Parathyroid adenoma (tissue), 2 donors: ENCODE data around the gene PPP1CC.
"Not testable (repeated sequence)": the region's sequence is repeated elsewhere in the genome, so short reads cannot be mapped to it uniquely, and the experiment has no call there.

Experiments used
- H2AFZ ChIP-seq: fragments of 300-600 bp; sonication (generic); one replicate; pipeline ENCODE4 v1.7.0; 2017; ENCODE audit warnings: antibody characterized with exemption, mild to moderate bottlenecking
- H3K27ac ChIP-seq: fragments of 300-600 bp; sonication (generic); one replicate; pipeline ENCODE4 v1.7.0; 2017
- H3K27me3 ChIP-seq: fragments of 300-600 bp; sonication (generic); one replicate; pipeline ENCODE4 v1.7.0; 2017; ENCODE audit warnings: low read length; ENCODE audit not compliant: control insufficient read depth, insufficient read depth
- H3K36me3 ChIP-seq: fragments of 300-600 bp; sonication (generic); one replicate; pipeline ENCODE4 v1.7.0; 2017; ENCODE audit warnings: low read length; ENCODE audit not compliant: control insufficient read depth, insufficient read depth
- H3K4me1 ChIP-seq: fragments of 300-600 bp; sonication (generic); one replicate; pipeline ENCODE4 v1.7.0; 2017; ENCODE audit warnings: control low read depth
- H3K4me2 ChIP-seq: fragments of 300-600 bp; sonication (generic); one replicate; pipeline ENCODE4 v1.7.0; 2017; ENCODE audit warnings: low read length
- H3K4me3 ChIP-seq: fragments of 300-600 bp; sonication (generic); one replicate; pipeline ENCODE4 v1.7.0; 2017; ENCODE audit warnings: low read depth, low read length
- H3K79me2 ChIP-seq: fragments of 300-600 bp; sonication (generic); one replicate; pipeline ENCODE4 v1.7.0; 2017; ENCODE audit warnings: control low read depth
- H3K9ac ChIP-seq: fragments of 300-600 bp; sonication (generic); one replicate; pipeline ENCODE4 v1.7.0; 2017; ENCODE audit warnings: mild to moderate bottlenecking
- H3K9me3 ChIP-seq: fragments of 300-600 bp; sonication (generic); one replicate; pipeline ENCODE4 v1.7.0; 2017; ENCODE audit warnings: low read length; ENCODE audit not compliant: control insufficient read depth
- TF ChIP-seq, protein P1 (sequence below): fragments of 300-600 bp; sonication (generic); IDR thresholded peaks from one replicate; pipeline ENCODE4 v1.7.0; 2017; ENCODE audit warnings: antibody characterized with exemption, mild to moderate bottlenecking
- donor health status: primary hyperparathyroidism.

PPP1CC gene

DNA sequence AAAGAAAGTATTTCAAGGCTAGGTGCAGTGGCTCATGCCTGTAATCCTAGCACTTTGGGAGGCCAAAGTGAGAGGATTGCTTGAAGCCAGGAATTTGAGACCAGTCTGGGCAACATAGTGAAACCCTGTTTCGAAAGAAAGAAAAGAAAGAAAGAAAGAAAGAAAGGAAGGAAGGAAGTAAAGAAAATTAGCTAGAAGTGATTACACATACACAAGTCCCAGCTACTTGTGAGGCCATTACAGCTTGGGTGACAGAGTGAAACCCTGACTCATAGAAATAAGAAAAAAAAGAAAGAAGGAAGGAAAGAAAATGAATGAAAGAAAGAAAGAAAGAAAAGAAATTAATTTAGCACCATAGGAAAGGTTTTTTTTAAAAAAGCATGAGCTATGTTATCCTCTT is 33.3 kb upstream of the PPP1CC start:
- no peak overlapping the region for H3K27ac ChIP-seq
- H3K36me3 ChIP-seq, result no peaks in the 10 kb centered on the region
- no peaks in the 10 kb centered on the region for H3K9me3 ChIP-seq
- TF ChIP-seq, protein P1, sequence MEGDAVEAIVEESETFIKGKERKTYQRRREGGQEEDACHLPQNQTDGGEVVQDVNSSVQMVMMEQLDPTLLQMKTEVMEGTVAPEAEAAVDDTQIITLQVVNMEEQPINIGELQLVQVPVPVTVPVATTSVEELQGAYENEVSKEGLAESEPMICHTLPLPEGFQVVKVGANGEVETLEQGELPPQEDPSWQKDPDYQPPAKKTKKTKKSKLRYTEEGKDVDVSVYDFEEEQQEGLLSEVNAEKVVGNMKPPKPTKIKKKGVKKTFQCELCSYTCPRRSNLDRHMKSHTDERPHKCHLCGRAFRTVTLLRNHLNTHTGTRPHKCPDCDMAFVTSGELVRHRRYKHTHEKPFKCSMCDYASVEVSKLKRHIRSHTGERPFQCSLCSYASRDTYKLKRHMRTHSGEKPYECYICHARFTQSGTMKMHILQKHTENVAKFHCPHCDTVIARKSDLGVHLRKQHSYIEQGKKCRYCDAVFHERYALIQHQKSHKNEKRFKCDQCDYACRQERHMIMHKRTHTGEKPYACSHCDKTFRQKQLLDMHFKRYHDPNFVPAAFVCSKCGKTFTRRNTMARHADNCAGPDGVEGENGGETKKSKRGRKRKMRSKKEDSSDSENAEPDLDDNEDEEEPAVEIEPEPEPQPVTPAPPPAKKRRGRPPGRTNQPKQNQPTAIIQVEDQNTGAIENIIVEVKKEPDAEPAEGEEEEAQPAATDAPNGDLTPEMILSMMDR, result no peak
- no peaks in the 10 kb centered on the region for H3K4me1 ChIP-seq
- H3K4me3 ChIP-seq, result no peak overlapping the region
- no peak overlapping the region for H3K4me2 ChIP-seq
- no peak overlapping the region for H3K9ac ChIP-seq
- H3K79me2 ChIP-seq, result no peaks in the 10 kb centered on the region
- no peaks in the 10 kb centered on the region for H3K27me3 ChIP-seq
- no peak overlapping the region for H2AFZ ChIP-seq

DNA sequence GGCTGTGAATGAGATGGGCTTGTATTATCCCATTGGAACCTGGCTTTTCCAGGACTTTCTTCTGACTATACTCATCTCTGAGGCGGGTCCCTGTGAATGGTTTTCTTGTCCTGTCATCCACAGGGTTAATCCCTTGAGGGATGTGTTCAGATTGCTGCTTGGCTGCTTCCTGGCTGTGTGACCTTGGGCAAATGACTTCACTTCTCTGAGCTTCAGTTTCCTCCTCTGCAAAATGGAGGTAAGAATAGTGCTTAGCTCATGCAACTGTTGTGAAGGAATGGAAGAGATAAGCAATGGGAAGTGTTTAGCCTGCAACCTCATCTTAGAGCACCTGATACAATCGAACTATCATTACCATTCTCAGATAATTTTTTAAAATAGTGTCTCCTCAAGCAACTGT is 32.1 kb upstream of the PPP1CC start:
- H3K4me2 ChIP-seq, result no peak overlapping the region
- no peaks in the 10 kb centered on the region for H3K9me3 ChIP-seq
- no peaks in the 10 kb centered on the region for H3K79me2 ChIP-seq
- TF ChIP-seq, protein P1, result no peak
- H3K27ac ChIP-seq, result no peak overlapping the region
- no peak overlapping the region for H3K4me3 ChIP-seq
- H3K27me3 ChIP-seq, result no peaks in the 10 kb centered on the region
- H2AFZ ChIP-seq, result no peak overlapping the region
- no peaks in the 10 kb centered on the region for H3K4me1 ChIP-seq
- H3K36me3 ChIP-seq, result no peaks in the 10 kb centered on the region
- H3K9ac ChIP-seq, result no peak overlapping the region

DNA sequence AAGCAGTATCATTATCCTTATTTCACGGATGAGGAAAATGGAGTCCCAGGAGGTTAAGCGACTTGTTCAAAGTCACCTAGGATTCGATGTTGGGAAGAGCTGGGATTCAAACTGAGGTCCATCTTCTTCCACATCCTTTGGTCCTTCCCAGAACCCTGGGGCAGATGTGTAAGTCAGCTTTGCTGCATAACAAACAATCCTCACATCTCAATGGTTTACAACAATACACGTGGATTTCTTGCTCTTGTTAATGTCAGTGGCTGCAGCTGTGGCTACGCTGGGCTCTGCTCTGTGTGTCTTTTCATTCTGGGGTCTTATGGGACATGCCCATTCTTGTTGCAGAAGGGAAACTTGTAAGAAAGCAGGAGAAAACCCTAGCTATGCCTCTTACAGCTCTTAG is 26.3 kb upstream of the PPP1CC start:
- Histone ChIP-seq H3K4me3 (no peak overlapping the region), H3K9me3 (no peaks in the 10 kb centered on the region), H3K4me2 (no peak overlapping the region), H3K9ac (no peak overlapping the region), H3K4me1 (no peaks in the 10 kb centered on the region), H3K36me3 (no peaks in the 10 kb centered on the region), H2AFZ (no peak overlapping the region), H3K79me2 (no peaks in the 10 kb centered on the region), H3K27ac (no peak overlapping the region), H3K27me3 (no peaks in the 10 kb centered on the region)
- TF ChIP-seq, protein P1, result no peak

DNA sequence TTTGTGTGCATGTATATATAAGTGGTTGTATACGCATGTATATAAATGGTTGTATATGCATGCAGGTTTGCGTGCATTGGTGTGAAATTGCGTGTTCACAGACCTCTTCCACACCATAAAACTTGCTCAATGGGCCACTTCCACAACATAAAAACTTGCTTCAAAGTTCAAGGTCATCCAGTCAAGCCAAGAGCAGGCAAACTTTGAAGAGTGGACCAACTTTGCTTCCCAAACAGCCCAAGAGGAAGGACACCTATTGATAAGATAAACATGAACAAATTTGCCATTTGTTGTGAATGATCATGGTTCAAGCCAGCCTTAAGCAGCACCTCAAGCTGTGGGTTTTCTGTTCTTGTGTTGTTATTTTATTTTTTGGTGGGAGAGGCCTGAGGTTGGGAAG is 25.2 kb upstream of the PPP1CC start:
- Histone ChIP-seq H3K4me3 (no peak overlapping the region), H3K27ac (no peak overlapping the region), H3K79me2 (no peaks in the 10 kb centered on the region), H3K4me1 (no peaks in the 10 kb centered on the region), H3K27me3 (no peaks in the 10 kb centered on the region), H2AFZ (no peak overlapping the region), H3K9me3 (no peaks in the 10 kb centered on the region), H3K36me3 (no peaks in the 10 kb centered on the region), H3K4me2 (no peak overlapping the region), H3K9ac (no peak overlapping the region)
- TF ChIP-seq, protein P1, result no peak

DNA sequence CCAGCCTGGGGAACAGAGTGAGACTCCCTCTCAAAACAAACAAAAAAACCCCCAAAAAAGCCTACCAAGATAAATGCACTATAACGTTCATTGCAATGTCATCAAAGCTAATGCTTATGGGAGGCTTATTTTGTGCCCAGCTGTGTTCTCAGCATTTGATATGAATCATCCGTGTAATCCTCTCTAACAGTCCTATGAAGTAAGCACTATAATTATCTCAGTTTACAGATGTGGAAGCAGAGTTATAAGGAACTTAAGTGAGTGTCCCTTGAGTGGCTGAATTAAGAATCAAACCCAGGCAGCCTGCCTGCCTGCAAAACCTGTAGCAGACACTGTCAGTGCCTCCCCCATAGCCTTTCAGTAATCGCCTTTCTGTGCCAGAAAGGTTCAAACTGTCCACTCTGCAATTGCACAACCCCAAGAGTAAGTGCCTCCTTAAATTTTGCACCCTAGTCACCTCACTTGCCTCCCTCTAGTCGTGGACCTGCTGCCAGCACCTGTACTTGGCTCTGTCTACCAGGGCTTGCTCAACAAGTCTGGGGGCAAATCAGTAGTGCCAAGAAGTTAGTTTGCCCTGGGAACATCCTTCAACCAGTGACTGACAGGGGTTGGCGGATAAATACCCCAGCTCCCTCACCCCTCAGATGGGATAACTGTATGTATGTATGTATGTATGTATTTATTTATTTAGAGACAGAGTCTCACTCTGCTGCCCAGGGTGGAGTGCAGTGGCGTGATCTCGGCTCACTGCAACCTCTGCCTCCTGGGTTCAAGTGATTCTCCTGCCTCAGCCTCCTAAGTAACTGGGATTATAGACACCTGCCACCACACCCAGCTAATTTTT is 23.8 kb upstream of the PPP1CC start:
- Histone ChIP-seq H2AFZ (no peak overlapping the region), H3K79me2 (no peaks in the 10 kb centered on the region), H3K27me3 (no peaks in the 10 kb centered on the region), H3K9ac (no peak overlapping the region), H3K4me2 (no peak overlapping the region), H3K36me3 (no peaks in the 10 kb centered on the region), H3K9me3 (no peaks in the 10 kb centered on the region), H3K27ac (no peak overlapping the region), H3K4me3 (no peak overlapping the region), H3K4me1 (no peaks in the 10 kb centered on the region)
- TF ChIP-seq, protein P1, result no peak

DNA sequence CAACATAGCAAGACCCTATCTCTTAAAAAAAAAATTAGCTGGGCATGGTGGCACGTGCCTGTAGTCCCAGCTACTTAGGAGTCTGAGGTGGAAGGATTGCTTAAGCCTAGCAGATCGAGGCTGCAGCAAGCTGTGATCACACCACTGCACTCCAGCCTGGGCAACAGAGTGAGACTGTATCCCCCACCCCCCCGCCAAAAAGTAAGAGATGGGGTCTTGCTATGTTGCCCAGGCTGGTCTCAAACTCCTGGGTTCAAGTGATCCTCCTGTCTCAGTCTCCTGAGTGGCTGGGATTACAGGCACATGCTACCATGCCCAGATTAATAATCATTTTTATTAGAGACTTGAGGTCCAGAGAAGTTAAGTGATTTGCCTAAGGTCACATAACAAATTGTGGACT is 22.9 kb upstream of the PPP1CC start:
- H3K36me3 ChIP-seq, H3K9me3 ChIP-seq, H3K27ac ChIP-seq, H3K79me2 ChIP-seq, H3K4me3 ChIP-seq, H3K4me1 ChIP-seq, H3K4me2 ChIP-seq, H3K9ac ChIP-seq, H2AFZ ChIP-seq, H3K27me3 ChIP-seq: not testable (repeated sequence)
